HG03060 (cell line): ENCODE measurements around the gene KIF20A.
"Not testable (repeated sequence)": the region's sequence is repeated elsewhere in the genome, so short reads cannot be mapped to it uniquely, and the experiment has no call there.

ENCODE experiments used
- ATAC-seq: cut with Tn5 transposase; IDR thresholded peaks from one replicate; pipeline ENCODE4 v1.9.1; 2021; ENCODE audit warnings: low read depth, moderate number of reproducible peaks; ENCODE audit not compliant: unreplicated experiment

The KIF20A gene

GRCh38 chr5:138180841-138181240, 1.9 kb downstream of the KIF20A start:
- no peak for ATAC-seq

GRCh38 chr5:138182808-138183207, 3.9 kb downstream of the KIF20A start:
- no peak for ATAC-seq

- no peak for ATAC-seq
These were observed 7.1 kb downstream of the KIF20A start for GRCh38 chr5:138186002-138186447.

- ATAC-seq = no peak
These were observed 9.7 kb downstream of the KIF20A start for GRCh38 chr5:138188626-138189025.

GRCh38 chr5:138192826-138193225, 13.9 kb downstream of the KIF20A start:
- ATAC-seq = no peak

GRCh38 chr5:138193859-138194258, 14.9 kb downstream of the KIF20A start:
- ATAC-seq = not testable (repeated sequence)

- ATAC-seq = no peak
These were observed 32.1 kb downstream of the KIF20A start for GRCh38 chr5:138210985-138211384.

- no peak for ATAC-seq
These were observed 33.9 kb downstream of the KIF20A start for GRCh38 chr5:138212828-138213160.

GRCh38 chr5:138213161-138214029, 34.5 kb downstream of the KIF20A start, which contains the start of gene CDC23:
Gene CDC23, minus strand, starts transcription at chr5:138213323. Its CDS starts 11 bp downstream, at chr5:138213312.
- ATAC-seq = peak; percentile 89

GRCh38 chr5:138216799-138217198, 37.9 kb downstream of the KIF20A start:
- no peak for ATAC-seq

GRCh38 chr5:138223532-138223931, 44.6 kb downstream of the KIF20A start:
- ATAC-seq = no peak

- ATAC-seq = no peak
These were observed 45.8 kb downstream of the KIF20A start for GRCh38 chr5:138224712-138225111.

- no peak for ATAC-seq
These were observed 48.0 kb downstream of the KIF20A start for GRCh38 chr5:138226910-138227309.

GRCh38 chr5:138229387-138229786, 50.5 kb downstream of the KIF20A start:
- no peak for ATAC-seq

- ATAC-seq = no peak
These were observed 51.3 kb downstream of the KIF20A start for GRCh38 chr5:138230261-138230660.

GRCh38 chr5:138230981-138231589, 52.2 kb downstream of the KIF20A start:
- no peak for ATAC-seq

GRCh38 chr5:138233280-138233679, 54.4 kb downstream of the KIF20A start:
- ATAC-seq = no peak

- no peak for ATAC-seq
These were observed 55.7 kb downstream of the KIF20A start for GRCh38 chr5:138234651-138235050.
